ENCODE measurements around the gene HSPA12A.

GRCh38 chr10:116655568-116655967 lies 86.8 kb downstream of the HSPA12A start:
- TF ChIP-seq CTCF (IDR thresholded peaks at IDR 0.05) = no peak
- TF ChIP-seq POLR2AphosphoS5 (IDR thresholded peaks at IDR 0.05) = no peak
- no peak for TF ChIP-seq POLR2A (IDR thresholded peaks at IDR 0.05)

All from prostate gland (tissue), 2 donors.